GM21723 (cell line): ENCODE results near the gene TGFBR3.
"Not testable (repeated sequence)": the region's sequence is repeated elsewhere in the genome, so short reads cannot be mapped to it uniquely, and the experiment has no call there.

ENCODE experiments used
- ATAC-seq: cut with Tn5 transposase; IDR thresholded peaks from one replicate; pipeline ENCODE4 v1.9.1; 2021; ENCODE audit warnings: mild to moderate bottlenecking, moderate library complexity; ENCODE audit not compliant: unreplicated experiment

TGFBR3 gene

DNA sequence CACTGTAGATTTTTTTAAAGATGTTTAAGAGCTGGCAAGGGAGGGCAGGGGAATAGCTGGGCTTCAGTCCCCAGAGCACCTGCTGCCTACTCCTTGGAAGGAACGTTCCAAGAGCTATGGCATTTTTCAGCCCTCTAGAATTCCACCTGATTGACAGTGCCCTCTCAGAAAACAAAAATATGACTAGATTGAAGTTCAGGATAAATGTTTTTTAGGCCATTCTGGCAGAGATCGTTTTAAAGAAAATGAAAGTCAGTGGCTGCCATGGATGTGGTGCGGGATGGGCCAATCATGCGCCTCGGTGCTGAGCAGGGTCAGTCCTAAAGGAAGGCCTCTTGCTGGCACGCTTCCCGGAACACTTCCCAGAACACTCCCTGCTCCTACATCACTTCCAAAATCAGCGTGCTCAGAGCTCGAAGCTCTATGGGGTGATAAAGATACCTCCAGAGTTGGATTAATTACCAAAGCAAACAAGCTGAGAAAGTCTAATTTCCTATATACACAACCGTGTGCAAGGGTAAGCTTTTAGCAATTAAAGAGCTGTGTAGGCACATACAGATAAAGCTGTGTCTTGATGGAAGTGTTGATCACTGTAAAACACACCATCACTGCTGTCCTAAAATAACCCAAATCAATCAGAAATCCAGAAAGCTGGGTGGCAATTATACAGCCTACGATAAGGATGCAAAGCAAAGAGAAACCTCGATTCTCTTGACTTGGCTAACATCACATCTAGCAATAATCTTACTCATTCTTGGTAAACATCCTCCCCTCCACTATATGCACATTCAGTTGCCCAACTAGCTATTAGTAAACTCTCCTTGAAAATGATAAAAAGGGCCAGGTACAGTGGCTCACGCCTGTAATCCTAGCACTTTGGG lies 34.6 kb downstream of the TGFBR3 start:
- no peak for ATAC-seq

DNA sequence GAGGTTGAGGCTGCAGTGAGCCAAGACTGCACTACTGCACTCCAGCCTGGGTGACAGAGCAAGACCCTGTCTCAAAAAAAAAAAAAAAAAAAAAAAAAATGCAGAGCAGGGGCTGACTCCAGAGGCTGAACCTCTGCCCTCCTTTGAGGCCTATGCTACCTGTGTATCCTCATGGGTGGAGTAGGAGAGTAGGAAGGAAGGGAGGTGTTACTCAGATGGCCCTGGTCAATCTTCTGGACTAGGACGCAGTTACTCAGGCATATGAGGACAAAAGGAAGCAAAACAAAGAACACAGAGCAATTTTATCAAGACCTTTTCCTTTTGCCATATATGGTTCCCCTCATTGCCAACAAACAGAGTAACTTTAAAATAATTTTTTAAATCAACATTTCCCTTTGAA lies 35.2 kb downstream of the TGFBR3 start:
- ATAC-seq, result no peak

DNA sequence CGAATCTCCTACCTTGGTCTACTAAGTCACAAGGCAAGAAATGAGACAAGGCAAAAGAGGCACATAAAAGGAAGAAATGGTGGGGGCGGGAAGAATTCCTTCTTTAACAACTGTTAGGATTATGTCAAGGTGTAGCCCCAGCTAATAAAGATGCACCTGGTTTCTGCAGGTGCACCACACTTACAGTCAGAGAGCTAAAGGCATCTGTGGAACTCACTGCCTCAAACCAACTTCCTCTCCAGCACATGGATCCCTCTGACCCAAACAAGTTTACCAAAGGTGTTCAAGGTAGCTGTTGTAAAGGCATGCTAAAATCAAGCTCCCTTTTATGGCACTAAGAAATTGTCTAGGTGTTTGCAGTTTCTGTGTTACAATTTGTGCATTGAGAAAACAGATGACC lies 38.1 kb downstream of the TGFBR3 start:
- no peak for ATAC-seq

DNA sequence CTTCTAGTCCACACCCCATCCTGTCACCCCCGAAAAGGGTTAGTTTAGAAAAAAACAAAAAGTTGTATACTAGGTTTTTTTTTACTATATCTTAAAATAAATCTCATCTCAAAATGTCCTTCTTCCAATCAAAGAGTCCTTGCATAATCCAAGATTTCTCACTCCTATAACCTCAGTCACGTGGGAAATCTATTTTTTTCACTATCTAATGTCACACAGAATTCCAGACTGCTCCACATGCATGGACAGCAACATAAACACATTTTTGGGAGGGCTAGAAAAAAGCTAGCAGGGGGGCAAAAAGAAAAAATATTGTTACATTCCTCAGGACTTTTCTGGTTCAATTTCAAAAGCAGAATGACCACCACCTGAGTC lies 39.3 kb downstream of the TGFBR3 start:
- no peak for ATAC-seq

DNA sequence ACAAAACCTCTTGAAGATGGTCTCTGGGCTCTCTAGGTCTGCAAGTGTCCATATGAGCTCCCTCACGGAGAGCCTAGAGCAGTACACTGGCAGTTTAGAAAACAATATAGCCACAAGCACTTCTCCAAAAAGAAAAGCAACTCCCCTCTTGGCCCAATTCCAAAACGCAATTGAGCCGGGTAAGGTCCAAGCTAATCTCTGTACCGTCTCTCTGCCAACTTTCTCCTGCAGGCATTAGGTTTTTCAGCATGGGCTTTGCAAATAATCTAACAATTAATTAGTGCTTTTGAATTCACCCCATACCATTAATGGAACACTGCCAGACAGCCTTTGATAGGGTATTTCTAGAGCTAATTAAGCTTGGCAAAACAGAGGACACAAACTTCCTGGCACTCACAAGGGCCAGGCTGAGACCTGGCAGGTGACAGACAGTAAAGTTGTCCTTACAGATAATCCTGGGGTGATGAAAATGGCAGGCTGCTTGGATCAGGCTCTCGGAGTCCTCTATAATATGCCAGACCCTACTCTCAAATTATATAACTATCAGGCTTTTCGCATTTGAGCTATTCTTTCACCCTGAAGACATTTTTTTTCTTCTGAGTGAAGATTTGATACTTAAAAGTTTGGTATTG lies 39.8 kb downstream of the TGFBR3 start:
- ATAC-seq, result no peak

DNA sequence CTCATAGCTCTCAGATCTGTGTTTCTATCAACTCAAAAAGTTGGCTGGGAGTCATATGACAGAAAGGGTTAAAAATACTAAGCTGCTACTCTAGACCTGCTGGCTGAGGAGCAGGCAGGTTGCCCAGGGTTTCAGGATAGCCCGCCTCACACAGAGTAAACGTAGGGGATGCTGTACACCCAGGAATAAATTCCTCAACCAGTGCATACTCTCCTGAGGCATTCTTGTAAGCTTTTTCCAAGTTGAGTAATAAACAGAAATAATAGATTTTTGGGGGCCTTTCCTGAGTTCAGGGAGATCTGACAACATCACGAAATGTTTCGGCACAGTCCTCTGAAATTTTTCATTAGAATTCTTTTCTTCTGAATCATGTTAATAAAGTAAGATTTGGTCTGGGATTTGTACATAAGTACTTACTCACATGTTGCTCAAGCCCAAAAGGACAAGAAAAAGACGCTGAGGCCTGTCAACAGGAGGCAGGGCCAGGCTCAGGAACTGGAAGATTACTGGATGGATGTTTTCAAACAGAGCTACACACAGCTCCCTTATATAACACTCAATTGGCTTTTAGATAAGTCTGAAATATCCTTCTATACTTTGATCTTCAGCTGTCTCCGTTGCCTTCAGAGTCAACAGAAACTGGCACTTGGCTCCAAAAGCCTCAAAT lies 41.0 kb downstream of the TGFBR3 start:
- no peak for ATAC-seq

DNA sequence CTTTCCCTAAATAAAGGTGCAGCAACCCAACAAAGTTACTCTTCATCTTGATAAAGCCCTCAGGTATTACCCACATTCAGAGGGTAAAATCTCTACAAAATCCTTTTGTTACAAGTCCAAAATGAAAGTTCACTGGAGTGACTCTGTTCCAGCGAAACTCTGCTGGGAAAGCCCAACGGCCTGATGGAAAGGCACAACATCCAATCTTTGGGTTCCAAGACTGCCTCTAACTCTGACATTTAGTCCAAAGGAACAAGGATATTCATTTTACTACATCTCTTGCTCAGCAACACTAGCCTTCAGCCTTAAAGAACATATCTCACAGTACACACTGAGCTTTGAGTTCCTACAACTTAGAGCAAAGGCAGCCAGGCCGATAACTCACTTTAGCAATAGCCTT lies 42.1 kb downstream of the TGFBR3 start:
- ATAC-seq, result no peak

DNA sequence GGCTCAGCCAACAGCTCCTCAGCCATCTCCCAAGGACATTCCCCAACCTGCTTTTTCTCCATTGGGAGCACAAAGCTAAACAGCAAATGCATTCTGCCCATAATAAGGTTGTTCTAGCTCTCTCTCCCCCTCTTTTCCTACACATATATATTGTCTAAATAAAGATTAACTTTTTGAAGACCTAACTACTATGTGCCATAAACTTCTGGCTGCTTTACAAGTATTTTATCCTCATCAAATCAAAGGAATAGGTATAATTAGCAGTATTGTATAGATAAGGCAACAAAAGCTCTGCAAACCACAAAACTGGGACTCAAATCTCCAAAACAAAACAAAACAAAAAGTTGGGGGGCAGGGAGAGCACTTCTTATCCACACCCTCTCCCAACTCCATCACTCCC lies 43.4 kb downstream of the TGFBR3 start:
- no peak for ATAC-seq

DNA sequence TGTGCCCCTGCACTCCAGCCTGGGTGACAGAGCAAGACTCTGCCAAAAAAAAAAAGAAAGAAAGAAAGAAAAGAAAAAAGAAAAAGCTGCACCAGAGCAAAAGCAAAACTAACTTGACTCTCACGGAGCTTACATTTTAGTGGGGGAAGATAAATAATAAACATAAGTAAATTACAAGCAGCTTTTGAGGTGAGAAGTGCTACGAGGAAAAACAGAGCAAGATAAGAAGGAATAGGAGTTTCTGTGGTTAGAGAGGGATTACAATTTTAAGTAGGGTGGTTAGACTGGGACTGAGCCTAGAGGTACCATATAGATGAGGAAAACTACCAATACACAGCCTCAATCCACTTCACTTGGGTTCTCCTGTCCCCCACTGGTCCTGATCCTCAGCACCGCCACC lies 43.9 kb downstream of the TGFBR3 start:
- no peak for ATAC-seq

DNA sequence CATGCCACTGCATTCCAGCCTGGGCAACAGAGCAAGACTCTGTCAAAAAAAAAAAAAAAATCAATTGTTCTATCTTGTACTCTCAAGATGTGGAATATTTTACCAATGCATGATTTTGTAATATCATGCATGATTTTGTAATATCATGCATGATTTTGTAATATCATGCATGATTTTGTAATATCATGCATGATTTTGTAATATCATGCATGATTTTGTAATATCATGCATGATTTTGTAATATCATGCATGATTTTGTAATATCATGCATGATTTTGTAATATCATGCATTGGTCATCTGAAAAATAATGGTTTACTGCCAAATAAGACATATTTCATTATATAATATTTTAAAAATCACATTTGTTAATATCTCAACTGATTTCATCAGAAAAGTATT lies 45.7 kb downstream of the TGFBR3 start:
- not testable (repeated sequence) for ATAC-seq

DNA sequence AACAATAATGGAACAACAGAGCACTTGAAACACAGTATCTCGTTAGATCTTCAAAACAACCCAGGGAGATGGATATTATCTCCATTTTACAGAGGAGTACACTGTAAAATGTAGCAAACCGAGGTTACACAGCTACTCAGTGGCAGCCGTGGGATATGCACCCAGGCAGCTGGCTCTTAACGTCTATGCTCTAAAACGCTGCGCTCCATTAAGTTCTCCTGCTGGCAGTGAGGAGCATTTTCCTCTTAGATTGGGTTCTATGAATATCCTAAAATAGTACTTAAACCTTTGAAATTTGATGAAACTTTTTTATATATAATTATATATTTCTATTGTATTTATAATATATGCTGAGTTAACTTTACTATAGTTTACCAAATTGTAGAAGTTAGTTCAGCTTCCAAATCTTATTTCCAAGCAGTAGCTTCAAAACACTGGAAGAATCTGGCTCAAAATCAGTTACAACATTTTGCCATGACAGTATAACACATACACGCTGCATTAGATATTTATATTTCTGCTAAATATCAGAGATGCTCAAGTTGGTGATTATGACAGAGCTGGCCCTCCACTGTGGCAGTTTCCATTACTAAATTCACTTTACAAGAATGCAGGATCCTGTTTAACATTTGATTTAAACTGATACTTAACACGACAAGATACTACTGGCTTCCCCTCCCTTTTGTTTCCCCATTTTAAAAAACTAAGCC lies 49.5 kb downstream of the TGFBR3 start:
- no peak for ATAC-seq

DNA sequence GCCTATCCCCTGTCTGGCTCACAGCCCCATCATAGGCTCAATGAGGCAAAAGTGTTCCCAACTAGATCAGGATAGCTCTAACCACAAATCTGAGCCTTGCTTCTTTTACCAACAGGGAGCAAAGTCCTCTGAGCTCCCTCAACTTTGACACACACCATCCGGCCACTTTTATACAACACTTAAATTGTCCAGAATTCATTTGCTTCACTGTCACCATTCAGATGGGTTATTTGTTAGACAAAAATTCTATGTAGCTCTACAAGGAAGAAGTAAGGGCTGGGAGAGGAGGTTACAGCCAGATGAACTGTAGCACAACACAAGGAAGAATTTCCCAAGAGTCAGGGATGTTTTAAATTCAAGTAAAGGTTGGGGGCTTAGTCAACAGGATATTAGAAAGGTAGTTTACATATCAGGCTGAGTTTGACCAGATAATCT lies 50.8 kb downstream of the TGFBR3 start:
- ATAC-seq, result no peak

DNA sequence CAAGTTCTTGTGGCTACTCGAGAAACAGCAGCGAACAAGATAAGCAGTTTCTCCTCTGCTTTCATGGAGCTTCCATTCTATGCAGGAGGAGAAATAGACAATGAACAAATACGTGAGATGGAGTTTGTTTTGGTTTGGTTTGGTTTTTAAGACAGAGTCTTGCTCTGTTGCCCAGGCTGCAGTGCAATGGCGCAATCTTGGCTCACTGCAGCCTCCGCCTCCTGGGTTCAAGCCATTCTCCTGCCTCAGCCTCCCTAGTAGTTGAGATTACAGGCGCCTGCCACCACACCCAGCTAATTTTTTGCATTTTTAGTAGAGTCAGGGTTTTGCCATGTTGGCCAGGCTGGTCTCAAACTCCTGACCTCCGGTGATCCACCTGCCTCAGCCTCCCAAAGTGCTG lies 51.4 kb downstream of the TGFBR3 start:
- ATAC-seq, result not testable (repeated sequence)

DNA sequence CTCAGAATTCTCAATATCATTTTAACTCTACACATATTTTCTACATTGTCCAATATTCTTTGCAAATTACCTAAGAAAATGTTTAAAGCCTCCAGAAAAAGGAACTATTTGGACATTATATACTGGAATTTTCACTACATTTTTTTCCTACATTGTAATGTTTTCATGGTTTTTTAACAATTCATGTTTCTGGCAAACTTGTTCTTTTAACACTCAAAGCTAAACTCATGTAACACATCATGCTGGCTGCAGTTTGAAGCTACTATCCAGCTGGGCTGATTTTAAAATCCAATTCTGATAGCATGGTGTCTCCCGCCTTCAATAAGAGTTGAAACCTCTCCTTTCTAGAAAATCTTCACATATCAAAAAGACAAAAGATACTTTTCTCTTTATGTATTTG lies 52.0 kb downstream of the TGFBR3 start:
- ATAC-seq, result no peak

DNA sequence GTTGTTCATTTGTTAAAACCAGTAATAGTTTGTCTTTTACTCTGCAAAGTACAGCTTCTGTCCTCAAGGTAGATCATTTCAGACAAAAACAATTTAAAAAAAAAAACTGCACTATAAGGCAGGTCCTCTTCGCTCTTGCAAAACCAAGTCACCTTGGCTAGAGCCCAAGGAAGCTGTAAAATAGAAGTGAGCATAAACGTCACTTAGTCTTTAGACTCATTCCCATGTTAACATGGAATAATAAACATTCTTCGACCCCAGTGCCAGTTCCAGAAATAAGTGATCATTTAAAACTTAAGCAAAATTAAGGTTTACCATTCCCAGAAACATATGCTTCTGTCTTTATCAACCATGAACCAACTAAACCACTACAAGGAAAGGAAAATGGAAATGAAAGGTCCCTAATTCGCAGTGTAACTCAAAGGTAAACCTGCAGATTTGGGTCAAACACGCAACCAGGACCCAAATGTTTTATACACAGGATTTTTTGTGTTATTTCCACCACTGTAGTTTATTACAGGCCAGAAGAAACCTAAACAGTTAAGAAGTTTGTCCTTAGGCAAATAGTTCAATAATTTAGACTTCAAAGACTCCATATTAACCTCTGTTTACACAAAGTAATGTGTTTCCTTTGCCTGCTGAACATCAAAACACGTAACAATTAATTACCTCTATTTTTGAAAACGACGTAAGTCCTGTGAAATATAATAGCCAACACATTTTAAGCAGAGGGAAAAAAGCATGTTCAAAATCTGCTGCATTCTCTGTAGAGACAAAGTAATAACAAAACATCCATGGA lies 54.6 kb downstream of the TGFBR3 start:
- no peak for ATAC-seq

DNA sequence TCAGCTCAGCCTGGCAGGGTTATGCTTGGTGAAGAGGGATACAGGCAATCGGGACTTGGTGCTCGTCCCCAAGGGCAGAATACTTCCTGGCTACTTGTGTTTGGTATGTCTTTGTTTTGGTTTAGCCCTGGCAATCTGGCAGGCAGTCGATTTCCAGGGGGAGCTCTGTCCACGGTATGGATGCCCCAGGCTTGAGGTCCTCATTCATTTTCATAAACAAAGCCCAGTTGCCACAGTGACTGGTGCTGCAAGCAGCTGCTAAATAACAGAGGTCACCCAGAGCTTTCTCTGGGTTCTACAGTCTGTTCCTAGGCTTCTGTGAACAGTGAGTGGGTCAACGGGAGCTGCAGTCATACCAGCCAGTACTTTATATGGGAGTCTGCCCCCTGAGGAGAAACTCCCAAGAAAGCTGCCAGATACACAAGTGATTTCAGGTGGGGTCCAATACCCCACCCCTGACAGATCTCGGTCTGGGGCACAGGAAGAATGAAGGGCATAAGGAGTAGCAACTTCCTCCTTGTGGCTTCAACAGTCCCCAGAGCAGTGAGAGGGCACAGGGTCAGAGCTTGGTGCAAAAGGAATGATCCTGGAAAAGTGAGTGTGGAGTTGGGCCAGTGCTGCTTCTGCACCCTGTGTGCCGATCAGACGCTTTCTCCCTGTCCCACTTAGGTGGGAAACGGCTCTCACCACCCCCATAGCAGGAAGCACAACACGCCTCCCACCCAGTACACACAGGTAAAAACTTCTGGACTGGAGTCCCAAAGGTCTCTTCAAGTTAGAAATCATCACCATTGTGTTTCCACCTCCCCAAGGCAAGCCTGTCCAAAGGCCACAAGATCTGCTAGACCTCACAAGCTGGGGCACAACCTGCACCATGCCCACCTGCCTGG lies 55.5 kb downstream of the TGFBR3 start:
- ATAC-seq, result no peak

DNA sequence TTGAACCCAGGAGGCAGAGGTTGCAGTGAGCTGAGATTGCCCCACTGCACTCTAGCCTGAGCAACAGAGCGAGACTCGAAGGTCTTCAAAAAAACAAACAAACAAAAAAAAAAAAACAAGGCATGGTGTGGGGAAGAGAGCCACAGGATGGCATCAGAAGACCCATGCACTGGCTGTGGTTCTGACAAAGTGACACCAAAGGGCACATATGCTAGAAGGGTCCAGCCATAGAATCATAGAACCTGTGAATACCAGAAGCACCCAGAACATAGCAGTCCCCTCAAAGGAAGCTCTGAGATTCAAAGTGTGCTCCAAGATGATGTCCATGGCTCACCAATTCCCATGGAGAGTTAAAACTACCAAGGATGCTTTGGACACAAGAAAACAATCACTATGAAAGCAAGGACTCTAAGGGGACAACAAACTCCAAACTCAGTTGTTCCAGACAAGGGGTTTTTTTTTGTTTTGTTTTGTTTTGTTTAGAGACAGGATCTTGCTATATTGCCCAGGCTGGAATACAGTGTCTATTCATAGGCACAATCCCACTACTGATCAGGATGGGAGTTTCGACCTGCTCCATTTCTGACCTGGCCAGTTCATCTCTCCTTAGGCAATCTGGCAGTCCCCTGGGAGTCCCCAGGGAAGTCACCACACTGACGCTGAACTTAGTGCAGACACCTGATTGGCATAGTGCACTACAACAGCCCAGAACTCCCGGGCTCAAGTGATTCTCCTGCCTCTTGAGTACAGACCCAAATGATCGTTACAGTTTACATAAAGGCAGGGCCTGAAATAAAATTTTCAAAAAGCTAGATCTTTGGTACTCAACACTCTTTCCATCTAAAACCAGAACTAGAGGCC lies 56.4 kb downstream of the TGFBR3 start:
- no peak for ATAC-seq

DNA sequence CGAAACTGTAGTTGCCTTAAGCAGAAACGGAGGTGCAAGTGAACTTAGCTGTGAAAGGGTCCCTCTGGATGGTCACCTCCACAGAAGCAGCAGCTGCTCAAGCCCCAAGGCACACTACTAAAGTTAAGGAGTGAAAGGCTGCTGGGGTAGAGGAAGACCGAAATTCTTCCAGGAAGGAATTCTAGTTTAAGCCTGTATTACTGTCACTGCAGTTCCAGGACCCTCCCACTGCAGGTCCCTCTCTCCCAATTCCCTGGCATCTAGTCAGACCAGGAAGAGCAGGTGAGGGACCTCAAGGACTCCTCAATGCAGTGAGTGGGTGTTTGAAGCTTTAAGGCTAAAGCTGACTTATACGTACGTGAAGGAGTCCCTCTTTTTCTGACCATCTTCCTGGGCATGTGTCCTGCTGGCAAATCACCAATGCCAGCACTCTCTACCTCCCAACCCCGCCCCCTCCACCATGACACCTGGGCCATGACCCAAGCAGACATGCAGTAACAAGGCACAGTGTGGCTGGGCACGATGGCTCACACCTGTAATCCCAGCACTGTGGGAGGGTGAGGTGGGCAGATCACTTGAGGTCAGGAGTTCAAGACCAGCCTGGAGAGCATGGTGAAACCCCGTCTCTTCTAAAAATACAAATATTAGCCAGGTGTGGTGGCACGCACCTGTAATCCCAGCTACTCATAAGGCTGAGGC lies 57.2 kb downstream of the TGFBR3 start:
- no peak for ATAC-seq
